T-helper 17 cell (primary cell): ENCODE measurements around the gene SRGAP1. TPM values are rescaled to one million over a fixed set of nuclear protein-coding genes. Genes with fewer than 3 reads are reported as not detected.
"Not testable (repeated sequence)": the region's sequence is repeated elsewhere in the genome, so short reads cannot be mapped to it uniquely, and the experiment has no call there.

Experiments
- ATAC-seq: fragments of 150-1000 bp; cut with Tn5 transposase; 2 replicates; pipeline ENCODE4 v1.10.0; 2021; ENCODE audit warnings: mild to moderate bottlenecking, moderate library complexity
- DNase-seq, 3 donors: peaks; one replicate each; pipeline versions ENCODE4 v3.0.0 to v3.0.0-alpha.2; 2020 to 2021
- H3K9me3 ChIP-seq: one replicate; pipeline ENCODE4 v1.7.0; 2013; ENCODE audit warnings: low read length, mild to moderate bottlenecking; ENCODE audit not compliant: control insufficient read depth, poor library complexity, severe bottlenecking
- H3K27ac Mint-ChIP-seq: one replicate; pipeline ENCODE4 v1.8.0; 2022; ENCODE audit warnings: mild to moderate bottlenecking, moderate library complexity, mixed read lengths
- H3K27me3 Mint-ChIP-seq: one replicate; pipeline ENCODE4 v1.8.0; 2022; ENCODE audit warnings: mixed read lengths
- H3K36me3 Mint-ChIP-seq: one replicate; pipeline ENCODE4 v1.8.0; 2022; ENCODE audit warnings: low read depth, mixed read lengths
- H3K4me1 Mint-ChIP-seq: one replicate; pipeline ENCODE4 v1.8.0; 2022; ENCODE audit warnings: mild to moderate bottlenecking, mixed read lengths
- H3K4me3 Mint-ChIP-seq: one replicate; pipeline ENCODE4 v1.8.0; 2022; ENCODE audit warnings: mild to moderate bottlenecking, moderate library complexity, mixed read lengths
- total RNA-seq, 4 donors: library from RNA in 2 of 4; stranded (reverse) in 2 of 4; gene quantifications; one replicate each; pipeline ENCODE4 v1.2.3 and lab custom pipeline; 2022 to 2026

Gene SRGAP1
- total RNA-seq, 2 donors from 2014 or later, result 0.05 to 0.13 TPM

GRCh38 chr12:64181430-64182291 is 337.2 kb downstream of the SRGAP1 start:
- H3K4me3 Mint-ChIP-seq, result no peak overlapping the region
- peaks cover 2% of the 10 kb centered on the region for H3K36me3 Mint-ChIP-seq
- ATAC-seq, result no peak

GRCh38 chr12:64184216-64184615 is 339.7 kb downstream of the SRGAP1 start:
- H3K27ac Mint-ChIP-seq, result no peak overlapping the region
- no peak overlapping the region for H3K4me3 Mint-ChIP-seq
- H3K27me3 Mint-ChIP-seq, result no peaks in the 10 kb centered on the region
- no peak for ATAC-seq
- no peaks in the 10 kb centered on the region for H3K9me3 ChIP-seq
- H3K4me1 Mint-ChIP-seq, result peaks cover 2% of the 10 kb centered on the region
- no peak for DNase-seq
- peaks cover 4% of the 10 kb centered on the region for H3K36me3 Mint-ChIP-seq

More at GRCh38 chr12:64181430-64182291, 337.2 kb downstream of the SRGAP1 start:
- no peaks in the 10 kb centered on the region for H3K9me3 ChIP-seq
- DNase-seq, result no peak
- Mint-ChIP-seq H3K27ac (no peak overlapping the region), H3K4me1 (no peaks in the 10 kb centered on the region), H3K27me3 (no peaks in the 10 kb centered on the region)

GRCh38 chr12:64186789-64187188 is 342.3 kb downstream of the SRGAP1 start:
- no peaks in the 10 kb centered on the region for H3K9me3 ChIP-seq
- Mint-ChIP-seq H3K27ac (no peak overlapping the region), H3K27me3 (no peaks in the 10 kb centered on the region), H3K4me3 (no peak overlapping the region), H3K36me3 (peaks cover 6% of the 10 kb centered on the region), H3K4me1 (peaks cover 2% of the 10 kb centered on the region)
- DNase-seq (no peak), ATAC-seq (no peak)

- H3K27me3 Mint-ChIP-seq, result no peaks in the 10 kb centered on the region
- DNase-seq (no peak), ATAC-seq (no peak)
- H3K36me3 Mint-ChIP-seq, result peaks cover 6% of the 10 kb centered on the region
- no peak overlapping the region for H3K27ac Mint-ChIP-seq
- H3K4me1 Mint-ChIP-seq, result peaks cover 2% of the 10 kb centered on the region
- H3K4me3 Mint-ChIP-seq, result no peak overlapping the region
- no peaks in the 10 kb centered on the region for H3K9me3 ChIP-seq
Observed at GRCh38 chr12:64187370-64187769, 342.9 kb downstream of the SRGAP1 start.

- peaks cover 4% of the 10 kb centered on the region for H3K4me1 Mint-ChIP-seq
- H3K27me3 Mint-ChIP-seq, result no peaks in the 10 kb centered on the region
- H3K9me3 ChIP-seq, result no peaks in the 10 kb centered on the region
- H3K27ac Mint-ChIP-seq, result no peak overlapping the region
- ATAC-seq (no peak), DNase-seq (no peak)
- peaks cover 6% of the 10 kb centered on the region for H3K36me3 Mint-ChIP-seq
- no peak overlapping the region for H3K4me3 Mint-ChIP-seq
Observed at GRCh38 chr12:64187794-64188193, 343.3 kb downstream of the SRGAP1 start.

GRCh38 chr12:64189530-64189929 is 345.0 kb downstream of the SRGAP1 start:
- Mint-ChIP-seq H3K4me1 (peaks cover 5% of the 10 kb centered on the region), H3K27ac (no peak overlapping the region), H3K36me3 (peaks cover 6% of the 10 kb centered on the region), H3K4me3 (no peak overlapping the region), H3K27me3 (no peaks in the 10 kb centered on the region)
- ATAC-seq (no peak), DNase-seq (no peak)
- H3K9me3 ChIP-seq, result no peaks in the 10 kb centered on the region

- Mint-ChIP-seq H3K27ac (no peak overlapping the region), H3K4me3 (no peak overlapping the region), H3K27me3 (no peaks in the 10 kb centered on the region), H3K4me1 (peaks cover 5% of the 10 kb centered on the region), H3K36me3 (peaks cover 6% of the 10 kb centered on the region)
- no peaks in the 10 kb centered on the region for H3K9me3 ChIP-seq
- ATAC-seq (no peak), DNase-seq (no peak)
Observed at GRCh38 chr12:64190140-64190539, 345.6 kb downstream of the SRGAP1 start.

GRCh38 chr12:64192644-64193444 is 348.3 kb downstream of the SRGAP1 start:
- no peak overlapping the region for H3K4me3 Mint-ChIP-seq
- no peaks in the 10 kb centered on the region for H3K9me3 ChIP-seq
- H3K27me3 Mint-ChIP-seq, result no peaks in the 10 kb centered on the region
- DNase-seq (no peak), ATAC-seq (no peak)
- H3K36me3 Mint-ChIP-seq, result peaks cover 6% of the 10 kb centered on the region
- H3K4me1 Mint-ChIP-seq, result peaks cover 5% of the 10 kb centered on the region
- no peak overlapping the region for H3K27ac Mint-ChIP-seq

GRCh38 chr12:64193931-64194330 is 349.4 kb downstream of the SRGAP1 start:
- DNase-seq, result no peak
- Mint-ChIP-seq H3K27ac (no peak overlapping the region), H3K27me3 (no peaks in the 10 kb centered on the region), H3K4me1 (peaks cover 4% of the 10 kb centered on the region), H3K4me3 (no peak overlapping the region), H3K36me3 (peaks cover 4% of the 10 kb centered on the region)
- H3K9me3 ChIP-seq, result no peaks in the 10 kb centered on the region
- no peak for ATAC-seq

- H3K27me3 Mint-ChIP-seq, result no peaks in the 10 kb centered on the region
- H3K4me3 Mint-ChIP-seq, result no peak overlapping the region
- ATAC-seq (no peak), DNase-seq (no peak)
- H3K27ac Mint-ChIP-seq, result no peak overlapping the region
- H3K9me3 ChIP-seq, result no peaks in the 10 kb centered on the region
- H3K4me1 Mint-ChIP-seq, result peaks cover 4% of the 10 kb centered on the region
- peaks cover 2% of the 10 kb centered on the region for H3K36me3 Mint-ChIP-seq
Observed at GRCh38 chr12:64194333-64195149, 350.0 kb downstream of the SRGAP1 start.

GRCh38 chr12:64195841-64196240 is 351.3 kb downstream of the SRGAP1 start:
- not testable (repeated sequence) for H3K27me3 Mint-ChIP-seq, H3K4me3 Mint-ChIP-seq, H3K4me1 Mint-ChIP-seq, ATAC-seq, H3K36me3 Mint-ChIP-seq, H3K9me3 ChIP-seq, DNase-seq, H3K27ac Mint-ChIP-seq

GRCh38 chr12:64203036-64203435 is 358.5 kb downstream of the SRGAP1 start:
- Mint-ChIP-seq H3K36me3 (no peaks in the 10 kb centered on the region), H3K4me1 (no peaks in the 10 kb centered on the region), H3K27me3 (no peaks in the 10 kb centered on the region), H3K4me3 (no peak overlapping the region), H3K27ac (no peak overlapping the region)
- H3K9me3 ChIP-seq, result no peaks in the 10 kb centered on the region
- DNase-seq, result no peak
- ATAC-seq, result no peak

GRCh38 chr12:64203775-64204174 is 359.3 kb downstream of the SRGAP1 start:
- H3K27me3 Mint-ChIP-seq, result no peaks in the 10 kb centered on the region
- H3K9me3 ChIP-seq, result no peaks in the 10 kb centered on the region
- DNase-seq, result no peak
- H3K4me1 Mint-ChIP-seq, result no peaks in the 10 kb centered on the region
- no peak overlapping the region for H3K27ac Mint-ChIP-seq
- no peak overlapping the region for H3K4me3 Mint-ChIP-seq
- H3K36me3 Mint-ChIP-seq, result no peaks in the 10 kb centered on the region
- no peak for ATAC-seq
